GM19351 (cell line): ENCODE data around the gene BUB1B.
"Not testable (repeated sequence)": the region's sequence is repeated elsewhere in the genome, so short reads cannot be mapped to it uniquely, and the experiment has no call there.

Experiments
- ATAC-seq: cut with Tn5 transposase; IDR thresholded peaks from one replicate; pipeline ENCODE4 v1.9.1; 2021; ENCODE audit warnings: mild to moderate bottlenecking, moderate library complexity; ENCODE audit not compliant: unreplicated experiment

Gene BUB1B, protein sequence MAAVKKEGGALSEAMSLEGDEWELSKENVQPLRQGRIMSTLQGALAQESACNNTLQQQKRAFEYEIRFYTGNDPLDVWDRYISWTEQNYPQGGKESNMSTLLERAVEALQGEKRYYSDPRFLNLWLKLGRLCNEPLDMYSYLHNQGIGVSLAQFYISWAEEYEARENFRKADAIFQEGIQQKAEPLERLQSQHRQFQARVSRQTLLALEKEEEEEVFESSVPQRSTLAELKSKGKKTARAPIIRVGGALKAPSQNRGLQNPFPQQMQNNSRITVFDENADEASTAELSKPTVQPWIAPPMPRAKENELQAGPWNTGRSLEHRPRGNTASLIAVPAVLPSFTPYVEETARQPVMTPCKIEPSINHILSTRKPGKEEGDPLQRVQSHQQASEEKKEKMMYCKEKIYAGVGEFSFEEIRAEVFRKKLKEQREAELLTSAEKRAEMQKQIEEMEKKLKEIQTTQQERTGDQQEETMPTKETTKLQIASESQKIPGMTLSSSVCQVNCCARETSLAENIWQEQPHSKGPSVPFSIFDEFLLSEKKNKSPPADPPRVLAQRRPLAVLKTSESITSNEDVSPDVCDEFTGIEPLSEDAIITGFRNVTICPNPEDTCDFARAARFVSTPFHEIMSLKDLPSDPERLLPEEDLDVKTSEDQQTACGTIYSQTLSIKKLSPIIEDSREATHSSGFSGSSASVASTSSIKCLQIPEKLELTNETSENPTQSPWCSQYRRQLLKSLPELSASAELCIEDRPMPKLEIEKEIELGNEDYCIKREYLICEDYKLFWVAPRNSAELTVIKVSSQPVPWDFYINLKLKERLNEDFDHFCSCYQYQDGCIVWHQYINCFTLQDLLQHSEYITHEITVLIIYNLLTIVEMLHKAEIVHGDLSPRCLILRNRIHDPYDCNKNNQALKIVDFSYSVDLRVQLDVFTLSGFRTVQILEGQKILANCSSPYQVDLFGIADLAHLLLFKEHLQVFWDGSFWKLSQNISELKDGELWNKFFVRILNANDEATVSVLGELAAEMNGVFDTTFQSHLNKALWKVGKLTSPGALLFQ

DNA sequence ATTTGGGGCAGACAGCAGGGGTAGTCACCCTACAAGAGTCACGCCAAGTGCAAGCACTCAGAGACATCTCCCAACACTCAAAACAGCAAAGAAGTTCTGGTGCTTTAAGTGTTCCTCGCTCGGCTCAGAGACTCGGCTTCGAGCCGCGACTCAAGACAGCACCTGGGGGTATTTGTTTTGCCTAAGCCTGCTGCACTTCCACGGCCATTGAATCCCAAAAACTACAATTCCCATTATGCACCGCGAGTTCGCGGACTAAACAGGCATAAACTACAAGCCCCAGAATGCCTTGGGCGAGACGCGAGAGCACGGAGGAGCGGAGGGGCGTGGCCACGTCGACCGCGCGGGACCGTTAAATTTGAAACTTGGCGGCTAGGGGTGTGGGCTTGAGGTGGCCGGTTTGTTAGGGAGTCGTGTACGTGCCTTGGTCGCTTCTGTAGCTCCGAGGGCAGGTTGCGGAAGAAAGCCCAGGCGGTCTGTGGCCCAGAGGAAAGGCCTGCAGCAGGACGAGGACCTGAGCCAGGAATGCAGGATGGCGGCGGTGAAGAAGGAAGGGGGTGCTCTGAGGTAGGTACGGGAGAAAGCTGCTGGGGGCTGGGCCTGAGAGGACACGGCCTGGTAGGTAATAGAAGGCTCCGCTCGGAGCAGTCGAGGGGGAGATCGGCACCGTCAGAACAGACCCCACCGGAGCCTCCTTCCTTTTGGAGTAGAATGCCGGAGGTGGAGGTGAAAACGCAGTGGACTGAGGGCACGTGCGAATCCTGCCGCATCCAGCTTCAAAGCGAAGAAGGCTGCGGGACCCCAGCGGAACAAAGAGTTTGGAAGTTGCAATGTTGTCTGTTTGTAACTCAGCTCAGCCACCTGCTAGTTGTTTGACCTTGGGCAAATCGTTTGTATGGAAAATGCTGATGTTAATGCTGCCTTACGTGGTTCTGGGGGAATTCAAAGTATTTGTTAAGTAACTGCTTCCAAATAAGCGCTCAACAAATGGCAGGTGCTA is at the start of gene BUB1B:
Gene BUB1B, plus strand, starts transcription at position 381 of the 1,000 bp plus-strand sequence. Its CDS starts 152 bp downstream, at position 533.
- ATAC-seq: peak; percentile 92

DNA sequence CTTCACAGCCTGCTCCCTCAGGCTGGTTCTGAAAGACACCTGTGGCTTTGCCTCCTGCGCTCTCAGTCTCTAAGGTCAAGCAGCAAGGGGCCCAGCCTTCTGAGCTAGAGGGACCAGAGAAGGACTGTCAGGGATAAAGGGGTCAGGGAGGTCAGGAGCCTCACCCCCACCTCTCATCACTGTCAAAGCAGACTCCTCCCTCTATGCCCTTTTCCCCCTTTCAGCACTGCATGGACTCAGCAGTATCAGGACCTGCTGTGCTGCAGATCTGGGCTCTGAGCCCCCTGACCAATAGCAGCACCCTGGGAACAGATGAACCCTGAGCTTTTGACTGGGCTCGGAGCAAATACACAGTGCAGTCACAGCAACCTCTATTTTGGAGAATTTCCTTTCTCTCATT is 49.0 kb upstream of the BUB1B start:
- ATAC-seq: no peak

DNA sequence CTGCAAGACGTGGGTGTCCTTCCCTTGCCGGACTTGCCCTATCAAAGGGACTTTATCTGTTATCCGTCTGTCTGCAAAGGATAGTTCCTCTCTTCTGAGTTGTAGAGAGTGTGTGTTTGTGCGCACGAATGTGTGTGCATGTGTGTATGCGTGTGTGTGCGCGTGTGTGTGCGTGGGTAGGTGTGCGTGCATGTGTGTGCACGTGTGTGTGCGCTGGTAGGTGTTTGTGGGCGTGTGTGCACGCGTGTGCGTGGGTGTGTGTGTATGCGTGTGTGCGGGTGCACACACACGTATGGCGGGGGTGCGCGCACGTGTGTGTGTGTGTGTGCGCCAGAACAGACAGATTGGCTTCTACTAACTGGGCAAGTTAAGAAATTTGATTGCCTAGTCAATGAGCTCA is 48.1 kb upstream of the BUB1B start:
- ATAC-seq: no peak

DNA sequence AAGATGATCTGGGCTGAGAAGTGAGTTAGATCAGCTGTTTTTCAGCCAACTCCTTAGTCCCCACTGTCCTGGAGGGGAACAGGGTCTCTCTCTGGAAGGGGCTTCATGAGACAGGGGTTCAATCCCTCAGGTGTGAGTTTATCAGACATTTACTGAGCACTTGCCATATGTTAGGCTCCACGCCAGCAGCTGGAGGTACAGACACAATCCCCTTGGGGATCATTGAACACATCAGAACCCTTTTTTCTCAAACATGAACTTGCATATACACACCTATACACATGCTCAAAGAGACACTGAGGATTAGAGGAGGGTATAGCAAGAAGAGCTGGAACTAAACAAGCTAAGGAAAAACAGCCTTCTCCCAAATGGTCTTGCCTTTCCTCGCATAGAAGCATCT is 46.7 kb upstream of the BUB1B start:
- ATAC-seq: no peak

DNA sequence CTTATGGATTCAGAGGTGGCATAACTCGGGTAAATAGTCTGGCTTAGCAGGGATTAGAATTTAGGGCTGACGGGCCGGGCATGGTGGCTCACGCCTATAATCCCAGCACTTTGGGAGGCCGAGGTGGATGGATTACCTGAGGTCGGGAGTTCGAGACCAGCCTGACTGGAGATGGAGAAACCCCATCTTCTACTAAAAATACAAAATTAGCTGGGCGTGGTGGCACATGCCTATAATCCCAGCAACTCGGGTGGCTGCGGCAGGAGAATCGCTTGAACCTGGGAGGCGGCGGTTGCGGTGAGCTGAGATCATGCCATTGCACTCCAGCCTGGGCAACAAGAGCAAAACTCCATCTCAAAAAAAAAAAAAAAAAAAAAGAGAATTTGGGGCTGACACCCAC is 45.8 kb upstream of the BUB1B start:
- ATAC-seq: not testable (repeated sequence)

DNA sequence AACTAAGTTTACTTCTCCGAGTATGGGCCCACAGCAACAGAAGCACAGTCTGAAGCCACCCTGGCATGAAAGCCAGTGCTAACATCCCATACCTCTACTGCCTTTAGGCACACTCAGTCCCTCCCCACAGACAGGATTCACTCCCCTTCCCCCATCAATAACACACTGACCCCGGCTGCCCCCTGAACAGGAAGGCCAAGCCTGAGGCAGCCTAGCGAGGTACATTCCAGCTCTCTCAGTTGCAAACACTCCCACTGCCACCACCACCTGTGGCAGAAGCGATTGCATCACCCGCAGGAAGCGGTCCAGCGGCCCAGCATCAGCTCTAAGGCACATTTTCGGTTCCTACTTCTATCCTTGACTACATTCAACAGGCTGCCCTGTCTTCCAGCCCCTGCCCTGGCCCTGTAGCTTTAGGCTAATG is 45.2 kb upstream of the BUB1B start:
- ATAC-seq: peak; percentile 96

DNA sequence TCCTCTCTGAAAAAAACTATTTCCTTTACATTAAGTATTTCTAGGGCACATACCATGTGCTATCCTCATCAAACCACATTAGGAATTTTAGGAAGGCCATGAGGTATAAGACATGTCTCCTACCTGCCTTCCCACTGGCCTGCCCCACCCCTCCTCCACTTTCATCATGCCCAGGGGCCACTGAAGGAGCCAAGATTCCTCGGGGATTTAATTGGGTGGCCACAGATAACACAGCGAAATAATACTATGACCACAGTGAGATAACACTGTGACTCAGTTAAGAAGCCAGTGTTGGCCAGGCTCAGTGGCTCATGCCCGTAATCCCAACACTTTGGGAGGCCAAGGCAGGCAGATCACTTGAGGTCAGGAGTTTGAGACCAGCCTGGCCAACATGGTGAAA is 42.4 kb upstream of the BUB1B start:
- no peak for ATAC-seq

DNA sequence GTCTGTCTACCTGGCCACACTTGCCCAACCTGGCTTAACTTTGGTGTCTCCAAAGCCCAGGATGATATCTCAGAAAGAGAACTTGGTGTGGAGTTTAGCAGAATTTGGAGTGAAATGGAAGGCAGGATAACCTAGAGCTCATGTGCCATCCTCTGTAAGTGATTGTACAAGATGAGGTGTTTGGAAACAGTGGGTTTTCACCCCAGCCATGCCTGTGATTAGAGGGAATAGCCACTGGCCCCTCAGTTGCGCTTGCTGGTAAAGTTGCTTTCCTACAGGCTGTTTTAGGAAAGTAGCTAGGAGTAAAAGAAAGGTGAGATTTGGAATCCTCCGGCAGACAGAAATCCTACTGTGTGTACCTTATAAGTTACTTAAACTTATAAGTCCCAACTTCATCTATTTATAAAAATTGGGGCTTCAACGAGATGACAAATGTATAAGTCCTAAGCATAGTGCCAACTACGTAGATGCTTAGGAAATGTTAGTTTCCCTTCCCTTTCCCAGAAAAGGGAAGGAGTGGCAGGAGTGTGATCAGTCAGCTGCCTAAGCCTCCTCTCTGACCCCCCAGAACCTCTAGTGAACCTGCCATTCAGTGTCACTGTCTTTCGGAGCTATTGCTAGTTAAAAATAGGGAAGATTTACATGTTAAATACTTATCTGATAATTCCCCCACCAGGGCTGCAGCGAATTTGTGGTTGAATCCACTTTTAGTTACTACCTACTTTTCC is 38.8 kb upstream of the BUB1B start:
- no peak for ATAC-seq

DNA sequence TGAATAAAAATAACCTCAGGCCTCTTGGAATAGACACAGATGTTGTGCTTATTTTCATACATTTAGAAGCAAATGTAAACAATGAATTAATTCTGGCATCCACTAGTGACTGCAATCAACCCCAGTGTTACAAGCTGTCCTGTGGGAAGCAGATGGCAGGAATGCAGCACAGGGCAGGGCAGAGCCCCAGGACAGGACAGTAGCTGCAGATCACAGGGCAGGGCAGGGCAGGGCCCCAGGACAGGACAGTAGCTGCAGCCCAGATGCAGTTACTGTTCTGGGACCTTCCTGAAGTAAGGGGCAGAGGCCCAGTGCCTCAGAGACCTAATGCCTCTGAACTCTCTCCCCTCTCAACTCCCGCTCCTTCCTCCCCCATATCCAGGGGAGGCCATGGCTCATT is 37.9 kb upstream of the BUB1B start:
- ATAC-seq: not testable (repeated sequence)

DNA sequence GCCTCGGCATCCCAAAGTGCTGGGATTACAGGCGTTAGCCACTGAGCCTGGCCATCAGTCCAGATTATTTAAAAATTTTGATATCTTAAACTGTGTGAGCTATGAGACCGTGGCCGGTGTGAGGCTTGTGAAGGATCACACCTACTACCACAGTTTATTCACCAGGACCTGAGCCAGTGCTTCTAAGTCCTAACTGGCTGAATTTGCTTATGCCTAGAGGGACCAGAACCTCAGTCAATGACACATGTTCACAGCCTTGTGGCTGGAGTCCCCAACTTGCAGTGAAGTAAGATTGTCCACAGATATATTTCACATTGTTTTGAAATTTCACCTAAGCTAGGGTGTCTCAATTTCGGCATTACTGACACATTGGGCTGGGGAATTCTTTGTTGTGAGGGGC is 37.0 kb upstream of the BUB1B start:
- ATAC-seq: not testable (repeated sequence)

DNA sequence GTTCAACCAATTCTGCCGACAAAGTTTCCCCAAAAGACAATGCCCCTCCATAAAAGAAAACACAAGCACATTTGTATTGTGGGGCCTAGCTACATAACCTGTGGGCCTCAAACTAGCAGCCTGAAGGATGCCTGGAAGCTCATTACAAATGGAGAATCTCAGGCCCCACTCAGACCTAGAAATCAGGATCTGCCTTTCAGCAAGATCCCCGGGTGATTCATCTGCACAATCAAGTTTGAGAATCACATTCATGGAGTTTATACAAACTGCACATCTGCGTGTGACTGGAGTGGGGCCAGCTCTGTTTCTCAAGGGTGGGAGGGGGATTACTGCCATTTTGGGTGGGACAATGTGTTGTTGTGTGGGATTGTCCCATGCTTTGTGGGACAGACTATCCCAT is 36.5 kb upstream of the BUB1B start:
- not testable (repeated sequence) for ATAC-seq

DNA sequence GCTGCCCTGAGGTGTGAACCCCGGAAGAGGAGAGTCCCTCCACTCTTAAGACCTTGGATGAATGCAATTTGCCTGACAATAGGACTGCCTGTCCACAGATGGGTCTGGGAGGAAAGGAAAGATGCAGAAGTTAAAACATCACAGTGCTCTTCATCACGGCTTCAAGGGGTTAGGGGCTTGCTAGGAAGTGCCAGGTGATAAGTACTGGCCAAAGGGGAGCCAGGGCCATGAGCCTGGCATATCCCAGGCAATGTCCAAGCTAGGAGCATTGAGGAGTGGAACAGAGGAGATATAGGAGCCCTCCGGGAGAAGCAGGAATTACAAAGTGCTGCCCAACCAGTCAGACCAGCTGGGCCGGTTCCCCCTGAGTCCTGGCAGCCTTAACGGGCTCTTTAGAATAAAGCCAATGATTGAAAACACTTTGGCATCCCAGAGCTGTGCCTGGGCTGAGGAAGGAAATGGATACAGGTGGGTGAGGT is 36.0 kb upstream of the BUB1B start:
- ATAC-seq: not testable (repeated sequence)

DNA sequence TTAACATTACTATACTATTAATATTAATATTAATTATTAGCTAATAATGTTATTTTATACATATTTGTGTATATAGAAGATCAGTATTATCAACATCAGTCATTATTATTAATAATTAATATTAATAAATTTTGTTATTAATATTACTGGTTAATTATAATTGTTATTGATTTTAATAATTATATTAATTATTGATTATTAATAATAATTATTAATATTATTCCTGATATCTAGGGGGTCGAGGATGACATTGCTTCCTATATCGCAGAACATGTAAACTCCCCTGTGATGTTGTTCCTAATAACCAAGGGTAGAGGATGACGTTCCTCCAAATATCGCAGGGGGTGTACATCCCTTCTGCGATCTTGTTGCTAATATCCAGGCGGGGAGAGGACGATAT is 34.9 kb upstream of the BUB1B start:
- no peak for ATAC-seq

DNA sequence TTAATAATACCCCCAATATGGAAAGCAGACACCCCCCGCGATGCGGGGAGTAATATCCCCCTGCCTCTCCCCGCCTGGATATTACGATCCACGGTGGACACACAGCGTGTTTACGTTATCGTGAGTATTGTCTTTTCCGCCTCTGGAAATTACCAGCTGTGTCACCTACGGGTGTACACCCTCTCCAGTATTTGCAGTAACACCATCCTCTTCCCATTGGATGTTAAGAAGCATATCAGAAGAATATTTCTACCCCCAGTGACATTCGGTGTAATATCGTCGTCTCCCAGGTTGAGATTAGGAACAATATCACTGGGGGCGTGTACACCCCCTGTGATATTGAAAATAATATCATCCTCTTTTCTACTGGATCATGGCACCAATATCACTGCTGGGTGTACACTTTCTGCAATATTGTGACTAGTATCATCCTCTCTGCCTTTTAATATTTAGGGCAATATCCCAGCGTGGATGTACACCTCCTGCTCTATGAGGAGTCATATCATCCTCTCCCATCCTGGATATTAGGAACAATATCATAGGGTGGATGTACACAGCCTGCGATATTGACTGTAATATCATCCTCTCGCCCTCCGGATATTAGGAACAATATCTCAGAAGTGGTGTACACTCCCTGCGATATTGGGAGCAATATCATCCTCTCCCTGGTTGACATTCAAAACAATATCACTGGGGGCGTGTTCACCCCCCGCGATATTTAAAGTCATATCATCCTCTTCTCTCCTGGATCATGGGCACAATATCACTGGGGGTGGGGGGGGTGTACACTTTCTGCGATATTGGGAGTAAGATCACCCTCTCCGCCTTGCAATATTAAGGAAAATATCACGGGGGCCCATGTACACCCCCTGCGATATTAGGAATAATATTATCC is 31.9 kb upstream of the BUB1B start:
- ATAC-seq: no peak

DNA sequence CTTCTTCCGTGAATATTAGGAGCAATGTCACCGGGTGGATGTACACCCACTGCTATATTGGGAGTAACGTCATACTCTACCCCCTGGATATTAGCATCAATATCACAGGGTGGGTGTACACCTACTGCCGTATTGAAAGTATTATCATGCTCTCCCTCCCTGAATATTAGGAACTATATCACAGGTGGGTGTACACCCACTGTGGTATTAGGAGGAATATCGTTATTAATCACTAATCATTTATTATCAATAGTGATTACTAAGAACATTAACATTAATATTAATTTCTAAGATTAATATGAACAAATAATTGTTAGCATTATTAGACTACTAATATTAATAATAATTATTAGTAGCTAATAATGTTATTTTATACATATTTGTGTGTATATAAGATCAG is 30.8 kb upstream of the BUB1B start:
- no peak for ATAC-seq

DNA sequence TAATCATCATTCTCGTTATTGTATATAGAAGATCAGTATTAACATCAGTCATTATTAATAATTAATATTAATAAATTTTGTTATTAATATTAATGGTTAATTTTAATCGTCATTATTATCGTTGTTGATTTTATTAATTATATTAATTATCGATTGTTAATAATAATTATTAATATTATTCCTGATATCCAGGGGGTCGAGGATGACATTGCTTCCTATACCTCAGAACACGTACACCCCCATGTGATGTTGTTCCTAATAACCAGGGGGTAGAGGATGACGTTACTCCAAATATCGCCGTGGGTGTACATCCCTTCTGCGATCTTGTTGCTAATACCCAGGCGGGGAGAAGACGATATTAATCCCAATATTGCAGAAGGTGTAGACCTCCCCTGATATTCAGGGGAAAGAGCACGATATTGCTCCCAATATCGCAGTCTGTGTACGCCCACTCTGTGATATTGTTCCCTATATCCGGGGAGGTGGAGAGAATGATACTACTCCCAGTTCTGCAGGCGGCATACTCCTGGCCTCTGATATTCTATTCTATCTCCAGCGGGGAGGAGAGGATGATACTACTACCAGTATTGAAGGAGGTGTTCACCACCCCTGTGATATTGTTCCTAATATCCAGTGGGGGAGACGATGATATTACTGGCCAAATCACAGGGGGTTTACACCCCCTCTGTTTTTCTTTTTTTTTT is 29.9 kb upstream of the BUB1B start:
- no peak for ATAC-seq

DNA sequence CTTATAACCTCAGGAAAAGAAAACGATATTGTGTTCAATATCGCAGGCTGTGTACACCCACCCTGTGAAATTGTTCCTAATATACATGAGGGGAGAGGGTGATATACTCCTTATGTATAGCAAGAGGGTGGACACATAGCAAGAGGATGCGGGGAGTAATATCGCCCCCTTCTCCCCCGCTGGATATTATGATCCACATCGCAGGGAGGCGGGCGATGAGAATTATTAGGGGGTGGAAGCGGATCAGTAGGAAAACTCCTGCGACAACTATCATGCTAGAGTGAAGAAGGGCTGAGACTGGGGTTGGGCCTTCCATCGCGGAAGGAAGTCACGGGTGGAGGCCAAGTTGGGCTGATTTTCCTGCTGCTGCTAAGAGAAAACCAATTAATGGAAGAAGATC is 27.3 kb upstream of the BUB1B start:
- no peak for ATAC-seq

DNA sequence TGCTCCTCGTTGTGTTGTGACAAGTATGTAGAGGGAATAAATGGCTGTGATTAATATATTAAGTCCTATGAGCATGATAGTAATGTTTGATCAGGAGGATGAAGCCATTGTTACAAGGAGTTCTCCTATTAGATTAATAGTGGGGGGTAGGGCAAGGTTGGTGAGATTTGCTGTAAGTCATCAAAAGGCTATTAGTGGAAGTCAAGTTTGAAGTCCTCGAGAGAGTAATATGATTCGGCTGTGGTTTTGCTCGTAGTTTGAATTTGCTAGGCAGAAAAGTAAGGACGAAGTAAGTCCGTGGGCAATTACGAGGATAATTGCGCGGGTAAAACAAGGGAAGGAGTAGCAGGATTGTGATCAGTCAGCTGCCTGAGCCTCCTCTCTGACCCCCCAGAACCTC is 26.0 kb upstream of the BUB1B start:
- no peak for ATAC-seq
